ENCODE data around the gene CCDC78.

Gene CCDC78

GRCh38 chr16:678858-679813, 47.1 kb downstream of the CCDC78 start:
- DNase-seq (ENCODE audit: low read depth in 2 of 2) = no peak

- DNase-seq (ENCODE audit: low read depth in 2 of 2) = no peak
These were observed 47.9 kb downstream of the CCDC78 start for GRCh38 chr16:678209-678857.

GRCh38 chr16:677316-678190, 48.7 kb downstream of the CCDC78 start:
- no peak for DNase-seq (ENCODE audit: low read depth in 2 of 2)

- no peak for DNase-seq (ENCODE audit: low read depth in 2 of 2)
These were observed 49.3 kb downstream of the CCDC78 start for GRCh38 chr16:676913-677312.

GRCh38 chr16:676565-676902, 49.7 kb downstream of the CCDC78 start:
- no peak for DNase-seq (ENCODE audit: low read depth in 2 of 2)

GRCh38 chr16:675884-676564, 50.2 kb downstream of the CCDC78 start:
- DNase-seq (ENCODE audit: low read depth in 2 of 2) = no peak

- no peak for DNase-seq (ENCODE audit: low read depth in 2 of 2)
These were observed 51.0 kb downstream of the CCDC78 start, which contains the start of gene RHBDL1 for GRCh38 chr16:674968-675883. TSS of gene RHBDL1 (plus strand) at chr16:675671. CDS start at chr16:675791, 120 bp downstream.

GRCh38 chr16:674214-674881, 51.9 kb downstream of the CCDC78 start:
- DNase-seq (ENCODE audit: low read depth in 2 of 2) = no peak

- DNase-seq (ENCODE audit: low read depth in 2 of 2) = no peak
These were observed 52.7 kb downstream of the CCDC78 start for GRCh38 chr16:673399-673991.

GRCh38 chr16:672851-673250, 53.4 kb downstream of the CCDC78 start:
- DNase-seq (ENCODE audit: low read depth in 2 of 2) = no peak

All from stimulated activated CD4-positive, alpha-beta T cell treated with anti-CD3 and anti-CD28 coated beads, Interleukin-1b, Interleukin-23, amount 100 ng/mL, for 1 hour (primary cell).